GM23248 (cell line): Measurements from ENCODE around the gene ZMYND11.

Source experiments
- EZH2 ChIP-seq: fragments of 200-600 bp; sonication (generic); IDR thresholded peaks from 2 replicates; pipeline ENCODE4 v1.6.1; 2018; ENCODE audit warnings: antibody characterized with exemption, mild to moderate bottlenecking; ENCODE audit not compliant: insufficient read depth, poor library complexity, severe bottlenecking
- EZH2phosphoT487 ChIP-seq: fragments of 200-600 bp; sonication (generic); IDR thresholded peaks from 2 replicates; pipeline ENCODE4 v1.6.1; 2018; ENCODE audit warnings: antibody characterized with exemption, moderate library complexity, mild to moderate bottlenecking, low read depth; ENCODE audit not compliant: insufficient read depth

GRCh38 chr10:244227-244626 is 109.0 kb downstream of the ZMYND11 start:
- no peak for TF ChIP-seq EZH2
- no peak for TF ChIP-seq EZH2phosphoT487
